NCI-H2171 (cell line): ENCODE data around the gene FEN1.

Experiments
- DNase-seq: peaks from one replicate; lab custom pipeline; 2025; lab: John Stamatoyannopoulos, UW

Gene FEN1

GRCh38 chr11:61844909-61845565 is 52.3 kb downstream of the FEN1 start:
- DNase-seq = no peak

- DNase-seq = no peak
Observed at GRCh38 chr11:61846362-61847020, 53.8 kb downstream of the FEN1 start.
